GM21515 (cell line): ENCODE data around the gene MCM6.
A peak's percentile ranks its signal among the peaks of the same experiment; 100 is the strongest.
"Not testable (repeated sequence)": the region's sequence is repeated elsewhere in the genome, so short reads cannot be mapped to it uniquely, and the experiment has no call there.

Experiments
- ATAC-seq: cut with Tn5 transposase; IDR thresholded peaks from one replicate; pipeline ENCODE4 v1.9.1; 2021; ENCODE audit not compliant: unreplicated experiment

MCM6 gene

DNA sequence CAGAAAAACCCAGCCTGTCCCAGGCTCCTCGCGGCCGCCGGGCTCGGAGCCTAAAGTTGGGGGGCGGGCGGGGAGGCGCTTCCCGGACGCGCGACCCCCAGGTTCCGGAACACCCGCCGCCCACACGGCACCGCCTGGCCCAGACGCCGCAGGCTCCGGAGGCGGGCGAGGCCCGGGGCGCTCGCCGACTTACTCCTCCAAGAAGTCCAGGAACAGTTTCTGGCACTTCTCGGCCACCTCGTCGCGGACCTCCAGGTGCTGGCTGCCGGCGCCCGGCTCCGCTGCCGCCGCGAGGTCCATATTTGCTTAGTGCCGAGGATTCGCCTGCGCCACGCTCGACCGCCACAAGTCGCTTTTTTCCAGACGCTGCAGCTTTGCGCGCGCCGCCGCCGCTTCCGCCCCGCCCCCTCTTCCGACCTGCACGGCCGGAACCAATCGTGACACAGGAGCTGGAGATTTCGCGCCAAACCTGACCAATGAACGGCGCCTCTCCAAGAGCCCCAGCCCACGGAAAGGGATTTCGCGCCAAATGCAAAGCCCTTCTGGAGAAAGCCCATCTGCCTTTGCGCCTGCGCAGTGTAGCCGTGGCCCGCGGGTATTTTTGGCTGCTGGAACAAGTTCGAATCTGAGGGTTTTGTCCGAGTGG, at the start of gene MCM6:
TSS of gene MCM6 (minus strand) at position 378 of the 646 bp plus-strand sequence. CDS start at position 300, 78 bp downstream.
- ATAC-seq, result peak; percentile 92

DNA sequence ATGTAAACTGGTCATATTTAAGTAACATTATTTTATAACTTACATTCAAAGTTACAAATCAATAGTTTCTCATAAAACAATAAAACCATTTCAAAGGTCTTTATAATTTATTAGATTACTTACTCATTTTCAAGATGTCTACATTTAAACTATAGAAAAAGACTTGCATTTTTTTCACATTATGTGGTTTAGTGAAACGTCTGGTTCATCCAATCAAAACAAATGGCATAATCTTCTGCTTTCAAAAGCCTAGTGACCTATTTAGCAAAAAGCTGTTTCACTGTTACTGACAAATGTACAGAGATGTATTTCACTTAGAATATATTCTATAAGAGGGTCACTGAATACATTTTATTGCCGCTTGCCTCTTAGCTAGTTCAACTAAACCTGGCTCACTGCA, 49.3 kb upstream of the MCM6 start:
- no peak for ATAC-seq

DNA sequence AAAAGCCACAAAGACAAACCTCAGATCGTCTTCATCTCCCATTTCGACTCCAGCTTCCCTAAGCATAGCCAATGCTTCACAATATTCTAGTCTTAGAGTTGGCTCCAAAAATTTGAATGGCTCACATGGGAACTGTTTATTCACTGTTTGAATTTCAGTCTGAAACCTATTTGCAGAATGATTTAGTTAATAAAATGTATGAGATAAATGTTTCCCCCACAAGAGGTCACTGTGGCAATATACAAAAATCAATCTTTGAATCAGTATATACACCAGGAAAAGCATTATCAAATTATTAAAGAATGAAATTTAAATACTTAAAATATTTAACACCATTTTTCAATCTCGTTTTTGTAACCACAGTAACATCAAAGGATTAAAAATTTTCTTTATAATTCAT, 40.0 kb upstream of the MCM6 start:
- no peak for ATAC-seq

DNA sequence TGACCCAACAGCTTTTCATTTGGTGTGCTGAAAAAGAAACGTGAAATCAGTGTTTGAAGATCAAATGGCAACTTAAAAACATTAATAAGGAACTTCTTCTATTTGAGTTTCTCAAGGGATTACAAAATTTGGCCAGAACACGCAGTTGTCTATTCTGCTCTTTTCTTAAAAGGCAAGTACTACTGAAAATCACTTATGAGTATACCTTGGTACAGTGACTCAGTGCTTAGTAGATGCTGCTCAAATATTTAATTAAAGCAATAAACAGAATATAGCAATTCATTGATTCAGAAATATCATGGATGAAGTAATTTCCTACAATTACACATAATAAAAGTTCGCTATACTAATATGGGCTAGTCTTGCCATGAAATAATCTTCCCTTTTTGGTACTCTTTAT, 38.2 kb upstream of the MCM6 start:
- no peak for ATAC-seq

DNA sequence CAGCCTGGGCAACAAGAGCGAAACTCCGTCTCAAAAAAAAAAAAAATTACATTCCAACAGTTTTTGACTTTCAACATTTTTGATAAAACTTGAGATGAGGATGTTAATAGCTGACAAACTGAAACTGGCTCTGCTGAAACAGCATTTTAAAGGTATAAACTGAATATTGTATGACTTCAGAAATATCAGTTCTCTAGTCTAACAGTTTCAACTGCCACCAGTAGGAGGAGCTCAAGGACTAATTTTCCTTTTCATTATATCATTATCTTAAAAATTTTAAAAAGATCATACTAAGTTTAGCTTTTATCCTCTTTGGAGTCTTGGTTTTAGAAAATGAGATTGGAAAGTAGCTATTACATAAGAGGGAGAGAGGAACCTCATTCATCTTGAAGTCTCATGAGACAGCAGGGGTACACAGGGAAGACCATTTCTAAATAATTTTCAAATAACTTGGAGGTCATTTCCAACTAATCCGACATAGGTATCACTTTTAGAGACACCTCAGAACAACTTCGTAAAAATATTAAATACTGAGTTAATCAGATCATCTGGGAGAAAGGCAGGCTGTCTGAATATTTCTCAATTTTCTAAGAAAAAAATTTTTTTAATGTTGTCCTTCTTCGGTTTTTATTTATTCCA, 37.6 kb upstream of the MCM6 start:
- no peak for ATAC-seq

DNA sequence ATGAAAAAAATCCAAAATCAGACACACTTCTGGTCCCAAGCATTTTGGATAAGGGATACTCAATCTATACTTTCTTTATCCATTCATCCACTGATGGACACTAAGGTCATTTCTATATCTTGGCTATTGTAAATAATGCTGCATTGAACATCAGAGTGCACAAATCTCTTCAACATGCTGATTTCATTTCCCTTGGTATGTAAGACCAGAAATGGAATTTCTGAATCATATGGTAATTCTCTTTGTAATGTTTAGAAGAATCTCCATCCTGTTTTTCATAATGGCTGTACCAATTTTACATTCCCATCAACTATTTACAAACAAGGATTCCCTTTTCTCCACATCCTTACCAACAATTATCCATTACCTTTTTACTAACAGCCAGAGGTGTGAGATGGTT, 33.7 kb upstream of the MCM6 start:
- ATAC-seq, result no peak

DNA sequence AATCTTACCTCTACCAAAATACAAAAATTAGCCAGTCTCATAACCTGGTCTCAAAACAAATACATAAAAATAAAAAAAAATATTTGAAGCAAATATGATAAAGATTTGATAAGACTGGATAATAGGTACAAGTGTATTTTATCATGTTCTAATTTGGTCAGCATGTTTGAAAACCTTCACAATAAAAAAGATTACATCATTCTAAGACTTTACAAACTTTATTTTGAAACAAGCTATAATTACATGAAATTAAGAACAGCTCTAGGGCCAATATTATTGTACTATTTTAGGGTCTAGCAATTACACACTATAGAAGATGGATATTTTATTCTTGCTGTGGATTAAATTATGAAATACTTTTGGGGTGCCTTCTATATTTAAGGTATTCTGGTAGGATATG, 29.4 kb upstream of the MCM6 start:
- ATAC-seq, result no peak

DNA sequence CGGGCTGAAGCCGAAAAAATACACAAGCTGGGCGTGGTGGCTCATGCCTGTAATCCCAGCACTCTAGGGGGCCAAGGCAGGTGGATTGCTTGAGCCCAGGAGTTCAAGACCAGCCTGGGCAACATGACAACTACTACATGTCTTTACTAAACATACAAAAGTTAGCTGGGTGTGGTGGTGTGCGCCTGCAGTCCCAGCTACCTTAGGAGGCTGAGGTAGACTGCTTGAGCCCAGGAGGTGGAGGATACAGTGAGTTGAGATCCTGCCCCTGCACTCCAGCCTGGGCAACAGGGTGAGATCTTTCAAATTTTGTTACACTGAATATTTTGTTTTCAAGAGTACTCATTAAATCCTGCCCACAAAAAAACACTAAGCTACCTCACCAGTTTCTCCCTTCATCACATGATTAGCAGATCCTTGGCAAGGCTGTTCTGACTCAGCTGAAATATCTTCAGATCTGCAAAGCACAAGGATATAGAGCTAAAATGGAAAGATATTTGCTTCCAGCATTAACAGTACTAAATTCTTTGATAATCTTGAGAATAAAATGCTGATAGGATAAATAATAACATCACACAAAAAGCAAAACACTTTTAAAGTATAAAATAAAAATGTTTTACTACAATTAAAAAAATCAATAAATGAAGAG, 28.2 kb upstream of the MCM6 start:
- no peak for ATAC-seq

DNA sequence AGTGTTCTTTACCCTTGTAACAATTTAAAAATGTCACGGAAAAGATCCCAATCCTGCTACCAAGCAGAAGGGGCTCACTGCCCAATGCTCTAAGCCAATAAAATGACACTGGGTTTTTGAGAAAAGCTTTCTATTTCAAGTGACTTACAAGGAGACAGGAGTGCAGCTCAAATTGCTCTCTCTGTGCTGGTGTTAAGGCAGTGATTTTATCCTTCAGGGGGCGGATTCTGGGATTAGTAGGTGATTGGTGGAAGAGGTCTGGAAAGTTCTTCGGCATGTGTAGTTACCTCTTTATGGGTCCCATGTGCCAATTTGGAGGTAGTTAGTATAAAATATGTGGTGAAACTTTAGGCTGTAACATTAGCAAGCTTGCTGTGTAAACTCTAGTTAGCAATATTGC, 27.4 kb upstream of the MCM6 start:
- ATAC-seq, result no peak

DNA sequence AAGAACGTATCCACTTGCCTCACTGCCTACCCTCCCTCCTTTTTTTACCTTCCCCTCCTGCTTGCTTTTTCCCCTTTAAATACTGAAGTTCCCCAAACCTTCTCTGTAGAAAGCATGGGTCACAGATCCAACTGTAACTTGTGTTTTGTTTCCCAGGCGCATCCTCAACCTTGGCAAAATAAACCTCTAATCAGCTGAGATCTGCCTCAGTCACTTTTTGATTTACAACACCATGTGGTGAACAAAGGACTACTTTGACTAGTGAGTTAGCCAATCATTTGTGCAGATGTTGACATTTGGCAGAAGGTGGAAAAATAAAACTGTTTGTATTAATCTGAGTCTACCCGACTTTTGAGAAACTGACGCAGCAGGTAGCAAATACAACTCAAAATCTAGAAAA, 23.3 kb upstream of the MCM6 start:
- no peak for ATAC-seq

DNA sequence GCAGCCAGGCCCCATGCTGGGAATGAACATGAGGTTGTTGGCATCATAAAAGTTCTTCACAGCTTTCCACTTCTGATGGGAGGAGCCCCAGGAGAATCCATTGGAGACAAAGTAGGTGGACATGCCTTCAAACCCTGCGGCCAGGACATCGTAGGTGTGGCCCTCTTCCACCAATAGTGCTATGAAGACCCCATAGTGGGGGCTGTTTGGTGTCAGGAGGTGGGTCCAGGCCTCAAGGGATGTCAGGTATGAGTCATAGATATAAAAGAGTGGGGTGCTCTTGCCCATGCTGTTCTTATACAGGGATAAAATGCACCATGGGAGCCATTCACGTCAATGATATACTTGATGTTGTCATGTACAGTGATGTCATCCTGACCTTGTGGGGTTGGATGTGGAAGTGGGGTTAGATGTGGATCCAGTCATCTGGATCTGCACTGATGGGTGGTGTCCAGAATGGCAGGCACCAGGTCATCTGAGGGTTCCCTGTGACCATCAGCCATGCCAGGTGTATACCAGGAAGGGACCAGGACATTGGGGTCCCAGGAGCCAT, 22.1 kb upstream of the MCM6 start:
- no peak for ATAC-seq

DNA sequence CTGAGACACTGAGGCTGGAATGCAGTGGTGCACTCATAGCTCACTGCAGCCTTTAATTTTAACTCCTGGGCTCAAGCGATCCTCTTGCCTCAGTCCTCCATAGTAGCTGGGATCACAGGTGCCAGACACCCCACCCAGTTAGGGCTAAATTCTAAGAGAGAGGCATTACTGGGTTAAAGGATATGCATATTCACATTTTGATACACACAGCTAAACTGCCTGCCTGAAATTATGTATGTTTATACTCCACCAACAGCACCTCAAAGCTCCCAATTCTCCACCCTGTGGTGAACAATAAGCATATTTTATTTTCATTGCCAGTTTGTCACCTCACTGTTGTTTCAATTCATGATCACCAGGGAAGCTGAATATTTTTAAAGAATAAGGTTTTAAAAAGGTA, 18.7 kb upstream of the MCM6 start:
- no peak for ATAC-seq

DNA sequence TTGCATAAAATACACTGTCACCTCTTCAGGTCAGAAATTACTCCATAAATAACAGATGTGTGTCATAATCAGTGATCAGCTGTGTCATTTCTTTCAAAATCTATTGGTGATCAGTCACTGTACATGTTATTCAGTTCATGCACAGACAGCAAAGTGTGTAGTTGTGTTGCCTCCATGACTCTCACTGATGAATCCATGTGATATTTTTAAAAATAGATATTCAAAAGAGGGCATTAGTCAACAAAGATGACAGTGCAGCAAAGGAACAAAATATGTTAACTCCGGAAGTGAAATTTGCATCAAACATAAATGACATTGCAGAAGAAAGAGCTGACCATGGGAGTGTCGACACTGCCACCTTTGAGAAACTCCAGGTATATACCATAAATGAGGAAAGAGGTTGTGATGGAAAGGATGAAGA, 17.1 kb upstream of the MCM6 start:
- no peak for ATAC-seq

DNA sequence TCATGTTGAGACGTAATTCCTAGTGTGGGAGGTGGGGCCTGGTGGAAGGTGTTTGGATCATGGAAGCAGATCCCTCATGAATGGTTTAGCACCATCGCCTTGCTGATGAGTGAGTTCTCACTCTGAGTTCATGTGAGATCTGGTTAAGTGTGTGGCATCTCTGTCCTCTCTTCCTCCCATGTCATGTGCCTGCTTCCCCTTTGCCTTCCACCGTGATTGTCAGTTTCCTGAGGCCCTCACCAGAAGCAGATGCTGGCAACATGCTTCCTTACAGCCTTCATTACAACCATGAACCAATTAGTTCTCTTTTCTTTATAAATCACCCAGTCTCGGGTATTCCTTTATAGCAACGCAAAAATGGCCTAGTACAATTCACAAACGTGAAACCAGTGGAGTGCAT, 14.6 kb upstream of the MCM6 start:
- no peak for ATAC-seq

DNA sequence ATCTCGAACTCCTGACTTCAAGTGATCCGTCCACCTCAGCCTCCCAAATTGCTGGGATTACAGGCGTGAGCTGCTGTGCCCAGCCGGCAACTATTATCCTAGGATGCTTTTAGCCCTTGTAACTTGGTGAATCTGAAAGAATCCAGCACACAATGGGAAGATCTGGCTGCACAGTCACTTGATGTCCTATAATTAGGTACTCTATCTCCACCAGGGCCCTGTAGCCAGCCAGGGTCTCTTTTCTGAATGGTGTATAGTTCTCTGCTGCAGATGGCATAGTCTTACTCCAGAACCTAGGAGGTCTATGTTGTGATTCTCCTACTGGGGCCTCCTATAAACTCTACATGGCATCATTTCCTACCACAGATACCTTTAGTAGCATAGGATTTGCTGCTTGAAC, 13.9 kb upstream of the MCM6 start:
- no peak for ATAC-seq

DNA sequence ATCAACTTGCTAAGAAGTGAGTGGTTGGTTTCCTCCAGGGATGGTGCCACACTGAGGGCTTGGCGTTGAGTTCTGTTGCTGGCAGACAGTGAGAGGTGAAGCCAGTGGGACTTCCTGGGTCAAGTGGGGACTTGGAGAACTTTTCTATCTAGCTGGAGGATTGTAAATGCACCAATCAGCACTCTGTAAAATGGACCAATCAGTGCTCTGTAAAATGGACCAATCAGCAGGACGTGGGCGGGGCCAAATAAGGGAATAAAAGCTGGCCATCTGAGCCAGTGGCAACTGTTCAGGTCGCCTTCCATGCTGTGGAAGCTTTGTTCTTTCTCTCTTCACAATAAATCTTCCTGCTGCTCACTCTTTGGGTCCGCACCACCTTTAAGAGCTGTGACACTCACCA, 12.3 kb upstream of the MCM6 start:
- ATAC-seq, result not testable (repeated sequence)

DNA sequence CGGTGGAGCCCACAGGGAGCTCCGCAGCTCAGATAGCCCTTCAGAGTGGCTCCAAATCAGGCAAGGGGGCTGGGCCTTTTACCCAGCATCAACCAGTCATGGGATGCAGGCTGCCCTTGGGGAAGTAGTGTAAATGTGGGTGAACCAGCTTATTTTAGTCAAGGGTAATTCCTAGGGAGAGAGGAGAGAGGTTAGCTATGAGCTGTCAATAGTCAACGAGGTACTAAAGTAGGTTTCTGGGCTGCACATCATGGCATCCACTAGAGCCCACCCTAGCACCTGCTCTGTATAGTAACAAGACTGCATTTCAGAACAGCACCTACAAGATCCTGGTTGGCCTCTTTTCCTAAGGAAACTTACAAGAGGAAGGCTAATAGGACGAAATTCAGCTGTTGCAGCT, 9.5 kb upstream of the MCM6 start:
- ATAC-seq, result no peak

DNA sequence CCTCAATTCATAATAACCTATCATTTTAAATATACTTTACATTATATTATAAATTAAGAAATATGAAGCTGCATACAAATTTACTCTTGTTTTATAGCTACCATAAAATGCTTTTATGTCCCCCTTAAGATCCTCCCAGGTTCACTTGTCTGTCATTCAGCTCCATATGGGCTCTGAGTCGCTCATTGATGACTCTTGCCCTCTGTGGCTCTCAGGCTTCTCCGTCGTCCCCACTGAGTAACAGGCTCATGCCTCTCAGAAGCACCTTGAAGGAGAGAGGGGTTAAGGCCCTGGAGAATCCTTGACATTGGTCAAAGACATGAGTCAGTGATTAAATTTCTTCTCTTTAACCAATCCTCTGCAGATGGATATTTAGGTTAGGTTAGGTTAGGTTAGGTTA, 6.2 kb upstream of the MCM6 start:
- ATAC-seq, result no peak

DNA sequence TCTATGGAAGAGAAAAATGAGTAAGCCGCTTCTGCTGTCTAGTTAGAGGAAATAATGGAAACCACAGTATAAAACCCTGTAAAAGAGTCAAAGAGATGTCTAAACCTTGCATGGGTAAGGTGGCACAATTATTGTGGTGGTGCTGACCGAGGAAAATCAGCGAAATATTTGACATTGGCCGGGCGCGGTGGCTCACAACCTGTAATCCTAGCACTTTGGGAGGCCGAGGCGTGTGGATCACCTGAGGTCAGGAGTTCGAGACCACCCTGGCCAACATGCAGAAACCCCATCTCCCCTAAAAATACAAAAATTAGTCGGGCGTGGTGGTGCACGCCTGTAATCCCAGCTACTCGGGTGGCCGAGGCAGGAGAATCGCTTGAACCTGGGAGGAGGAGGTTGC, 527 bp upstream of the MCM6 start:
- not testable (repeated sequence) for ATAC-seq

DNA sequence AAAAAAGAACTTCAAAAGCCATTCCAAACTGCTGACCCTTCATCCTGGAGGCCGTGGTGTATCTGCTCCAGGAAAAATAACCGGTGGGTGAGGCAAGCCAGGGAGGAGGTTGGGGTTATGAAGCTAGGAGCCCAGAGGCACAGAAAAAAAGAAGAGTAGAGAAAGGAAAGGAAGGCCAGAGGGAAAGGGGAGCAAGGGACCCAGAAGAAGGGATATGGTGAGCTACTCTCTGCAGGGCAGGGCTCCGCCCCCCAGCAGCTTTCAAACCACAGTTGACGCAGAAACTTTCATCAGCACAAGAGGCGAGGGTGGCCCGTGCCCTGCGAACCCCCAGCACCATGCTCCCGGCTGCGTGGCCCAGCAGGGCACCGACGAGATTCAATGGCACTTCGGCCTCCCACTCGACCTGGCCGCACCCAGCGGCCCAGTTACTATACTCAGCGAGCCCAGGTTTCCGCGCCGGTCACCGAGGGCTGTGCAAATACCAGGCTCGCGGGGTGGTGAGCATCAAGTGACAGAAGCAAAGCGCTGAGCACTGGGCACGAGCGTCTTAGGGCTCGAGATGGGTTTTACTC, 665 bp downstream of the MCM6 start:
- peak; percentile 57 for ATAC-seq

DNA sequence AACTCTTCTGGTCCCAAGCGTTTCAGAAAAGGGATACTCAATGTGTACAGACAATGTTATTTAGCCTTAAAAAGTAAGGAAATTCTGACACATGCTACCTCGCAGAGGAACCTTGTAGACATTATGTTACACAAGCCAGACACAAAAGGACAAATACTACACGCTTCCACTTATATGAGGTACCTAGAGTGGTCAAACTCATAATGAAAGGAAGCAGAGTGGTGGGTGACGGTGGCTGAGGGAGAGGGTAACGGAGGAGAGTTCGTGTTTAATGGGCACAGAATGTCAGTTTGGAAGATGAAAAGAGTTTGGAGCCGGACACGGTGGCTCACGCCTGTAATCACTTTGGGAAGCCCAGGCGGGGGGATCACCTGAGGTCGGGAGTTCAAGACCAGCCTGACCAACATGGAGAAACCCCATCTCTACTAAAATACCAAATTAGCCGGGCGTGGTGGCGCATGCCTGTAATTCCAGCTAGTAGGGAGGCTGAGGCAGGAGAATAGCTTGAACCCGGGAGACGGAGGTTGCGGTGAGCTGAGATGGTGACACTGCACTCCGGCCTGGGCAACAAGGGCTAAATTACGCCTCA, 1.4 kb downstream of the MCM6 start:
- ATAC-seq, result no peak

DNA sequence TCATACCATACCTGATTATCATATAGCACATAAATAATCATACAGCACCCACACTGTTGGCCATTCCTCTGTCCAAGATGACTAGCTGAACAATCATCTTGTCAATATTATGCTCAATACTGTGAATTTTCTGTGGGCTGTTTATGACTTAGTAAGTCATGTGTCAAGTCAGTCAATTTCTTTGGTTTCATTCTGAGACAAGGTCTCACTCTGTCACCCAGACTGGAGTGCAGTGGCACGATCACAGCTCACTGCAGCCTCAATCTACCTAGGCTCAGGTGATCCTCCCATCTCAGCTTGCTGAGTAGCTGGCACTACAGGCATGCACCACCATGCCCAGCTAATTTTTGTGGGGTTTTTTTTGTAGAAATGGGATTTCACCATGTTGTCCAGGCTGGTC, 5.7 kb downstream of the MCM6 start:
- no peak for ATAC-seq
